IMR-90 (cell line): ENCODE measurements around the gene GBP7. TPM values are rescaled to one million over a fixed set of nuclear protein-coding genes. Genes with fewer than 3 reads are reported as not detected.
"Not testable (repeated sequence)": the region's sequence is repeated elsewhere in the genome, so short reads cannot be mapped to it uniquely, and the experiment has no call there.

Experiments used
- ATAC-seq: fragments of 200-7000 bp; cut with Tn5 transposase; 2 replicates; pipeline ENCODE4 v1.9.1; 2020; ENCODE audit warnings: low read depth, mild to moderate bottlenecking, moderate library complexity
- BruUV-seq: library from RNA; stranded (reverse); fragments of 400-500 nt; replicated peaks from 2 replicates; lab custom pipeline; 2021; lab: Mats Ljungman, UMichigan
- CTCF ChIA-PET: fragments of 300-600 bp; formaldehyde crosslinking; extraction: SDS; loops from one replicate; lab custom pipeline; 2021; ENCODE audit warnings: antibody characterized with exemption; lab: Yijun Ruan, JAX
- POLR2A ChIA-PET: fragments of 300-600 bp; sonication (Branson Sonifier 250); formaldehyde crosslinking; loops from one replicate; lab custom pipeline; 2022; ENCODE audit warnings: antibody characterized with exemption; ENCODE audit not compliant: unreplicated experiment; lab: Charles Lee
- DNase-seq: peaks from one replicate; pipeline ENCODE4 v3.0.0; 2013
- H2AFZ ChIP-seq: replicated peaks from 2 replicates; pipeline ENCODE3; 2013; ENCODE audit warnings: low read length, mild to moderate bottlenecking; ENCODE audit not compliant: poor library complexity
- H2AK5ac ChIP-seq: 2 replicates; pipeline ENCODE4 v1.6.1; 2013; ENCODE audit warnings: low read depth, low read length, inconsistent platforms
- H2AK9ac ChIP-seq: replicated peaks from 2 replicates; pipeline ENCODE3; 2013; ENCODE audit warnings: mild to moderate bottlenecking, low read depth, low read length, moderate library complexity; ENCODE audit not compliant: poor library complexity
- H2BK120ac ChIP-seq: 2 replicates; pipeline ENCODE4 v1.6.1; 2013; ENCODE audit warnings: low read depth, low read length, inconsistent platforms
- H2BK15ac ChIP-seq: 3 replicates; pipeline ENCODE4 v1.6.1; 2013; ENCODE audit warnings: low read depth, low read length, inconsistent platforms
- H2BK20ac ChIP-seq: 2 replicates; pipeline ENCODE4 v1.6.1; 2013; ENCODE audit warnings: low read depth, mild to moderate bottlenecking, inconsistent platforms, low read length, moderate library complexity
- H2BK5ac ChIP-seq: 2 replicates; pipeline ENCODE4 v1.6.1; 2013; ENCODE audit warnings: mild to moderate bottlenecking, low read depth, low read length, inconsistent platforms; ENCODE audit not compliant: poor library complexity, severe bottlenecking
- H3K14ac ChIP-seq: replicated peaks from 2 replicates; pipeline ENCODE4 v1.6.1; 2013; ENCODE audit warnings: low read depth, low read length, inconsistent platforms
- H3K18ac ChIP-seq: 2 replicates; pipeline ENCODE4 v1.6.1; 2013; ENCODE audit warnings: low read depth, low read length, control low read depth
- H3K23ac ChIP-seq: 2 replicates; pipeline ENCODE4 v1.6.1; 2013; ENCODE audit warnings: low read depth, low read length, inconsistent platforms
- H3K27ac ChIP-seq: 2 replicates; pipeline ENCODE4 v1.5.1; 2013; ENCODE audit warnings: mild to moderate bottlenecking, control low read depth, low read length; ENCODE audit not compliant: insufficient read depth
- H3K27me3 ChIP-seq: 2 replicates; pipeline ENCODE4 v1.6.1; 2013; ENCODE audit warnings: low read length; ENCODE audit not compliant: control insufficient read depth, insufficient read depth
- H3K36me3 ChIP-seq: 2 replicates; pipeline ENCODE4 v1.6.1; 2013; ENCODE audit warnings: low read length, mixed read lengths; ENCODE audit not compliant: control insufficient read depth, insufficient read depth
- H3K4ac ChIP-seq: 2 replicates; pipeline ENCODE4 v1.6.1; 2013; ENCODE audit warnings: low read depth, low read length, inconsistent platforms
- H3K4me1 ChIP-seq: 2 replicates; pipeline ENCODE4 v1.6.1; 2013; ENCODE audit warnings: low read length, mixed read lengths; ENCODE audit not compliant: control insufficient read depth, insufficient read depth
- H3K4me2 ChIP-seq: 2 replicates; pipeline ENCODE4 v1.6.1; 2013; ENCODE audit warnings: low read depth, mild to moderate bottlenecking, control low read depth, low read length, moderate library complexity
- H3K4me3 ChIP-seq: 2 replicates; pipeline ENCODE4 v1.5.1; 2013; ENCODE audit warnings: low read depth, mild to moderate bottlenecking, control low read depth, low read length, moderate library complexity; ENCODE audit not compliant: insufficient read depth
- H3K56ac ChIP-seq: 2 replicates; pipeline ENCODE4 v1.6.1; 2013; ENCODE audit warnings: low read length, inconsistent platforms; ENCODE audit not compliant: insufficient read depth; ENCODE audit errors: extremely low read depth
- H3K79me1 ChIP-seq, 2 experiments: 2 replicates each; pipeline ENCODE4 v1.6.1; 2013; ENCODE audit warnings: low read length in 2 of 2, inconsistent platforms in 1 of 2, low read depth in 1 of 2
- H3K9ac ChIP-seq: 2 replicates; pipeline ENCODE4 v1.6.1; 2013; ENCODE audit warnings: low read depth, low read length, control low read depth
- H3K9me1 ChIP-seq: 2 replicates; pipeline ENCODE4 v1.6.1; 2013; ENCODE audit warnings: low read length, inconsistent platforms; ENCODE audit not compliant: insufficient read depth
- H3K9me3 ChIP-seq: 2 replicates; pipeline ENCODE4 v1.6.1; 2013; ENCODE audit warnings: low read length; ENCODE audit not compliant: control insufficient read depth, insufficient read depth
- H4K20me1 ChIP-seq: 2 replicates; pipeline ENCODE4 v1.6.1; 2013; ENCODE audit warnings: low read length, inconsistent platforms; ENCODE audit not compliant: insufficient read depth
- H4K5ac ChIP-seq: 2 replicates; pipeline ENCODE4 v1.6.1; 2013; ENCODE audit warnings: mild to moderate bottlenecking, low read depth, low read length, control low read depth
- H4K8ac ChIP-seq, 2 experiments: 2 replicates each; pipeline ENCODE4 v1.6.1; 2013; ENCODE audit warnings: low read depth in 2 of 2, low read length in 2 of 2, control low read depth in 1 of 2, inconsistent platforms in 1 of 2
- H4K91ac ChIP-seq: 2 replicates; pipeline ENCODE4 v1.6.1; 2013; ENCODE audit warnings: low read depth, low read length, inconsistent platforms; ENCODE audit not compliant: insufficient read depth
- MAFK ChIP-seq: IDR thresholded peaks from 2 replicates; pipeline ENCODE4 v1.6.1; 2012; ENCODE audit warnings: low read depth, low read length, improper control_type of control experiment
- WGBS, 2 experiments: methylation state at CpG; one replicate each; pipeline versions ENCODE4 v1.1.5 to v1.1.7; 2013; ENCODE audit warnings: missing lambda C conversion rate in 2 of 2; ENCODE audit not compliant: insufficient read length in 1 of 2; ENCODE audit errors: extremely low coverage in 2 of 2; 5-methylcytosine and 5-hydroxymethylcytosine counted together
- dilution Hi-C: fragments of 300-500 bp; cut with HindIII; formaldehyde crosslinking; loops from one replicate; pipeline ENCODE4 v1.14.3; 2018; ENCODE audit warnings: low sequenced_read_pairs; ENCODE audit not compliant: unreplicated experiment
- in situ Hi-C: fragments of 300-500 bp; cut with MboI; formaldehyde crosslinking; loops from 3 replicates; pipeline ENCODE4 v1.14.3; 2019; ENCODE audit warnings: low sequenced_read_pairs, inconsistent platforms, mixed read lengths
- intact Hi-C: fragments of 100-400 bp; cut with micrococcal nuclease; formaldehyde crosslinking; loops from 2 replicates; pipeline ENCODE4 v1.10.0; 2022
- polyA plus RNA-seq, 3 experiments: library from polyadenylated mRNA; depleted of rRNA; stranded (reverse); fragments of >200 nt; gene quantifications; 2 replicates each; pipeline ENCODE4 v1.2.3, GENCODE V29; 2012; ENCODE audit warnings: low replicate concordance in 1 of 3
- total RNA-seq: library from RNA; depleted of rRNA; stranded (reverse); fragments of >200 nt; gene quantifications from 2 replicates; pipeline ENCODE4 v1.2.3, GENCODE V29; 2012

The GBP7 gene
- total and polyA plus RNA-seq, 2 of the 4 experiments (the other 2 are of a cell fraction): not detected

- H2BK20ac ChIP-seq, H3K23ac ChIP-seq, H3K18ac ChIP-seq, H3K4ac ChIP-seq, H2BK120ac ChIP-seq, H3K4me1 ChIP-seq, BruUV-seq, H4K8ac ChIP-seq, H3K56ac ChIP-seq, H3K36me3 ChIP-seq, dilution Hi-C loops, H4K5ac ChIP-seq, H3K9me3 ChIP-seq, H3K14ac ChIP-seq, H2AK5ac ChIP-seq, ATAC-seq, H2AFZ ChIP-seq, H3K4me3 ChIP-seq, H2AK9ac ChIP-seq, intact Hi-C loops, H2BK15ac ChIP-seq, H3K9me1 ChIP-seq, H3K27ac ChIP-seq, H4K91ac ChIP-seq, H3K9ac ChIP-seq, in situ Hi-C loops, H3K79me1 ChIP-seq, POLR2A ChIA-PET, H2BK5ac ChIP-seq, H3K27me3 ChIP-seq, H4K20me1 ChIP-seq, DNase-seq, H3K4me2 ChIP-seq: not testable (repeated sequence)
- no CpG with 5 or more reads among the region's 3 CpGs for WGBS, 2 experiments
- CTCF ChIA-PET: interaction anchor here (0.7 kb wide), 1 partner anchor 10 kb away, joined by 3 read pairs; no protein-coding TSS in a partner anchor
- TF ChIP-seq MAFK: peak; percentile 64
Measured at GRCh38 chr1:89218941-89219340, 43.1 kb upstream of the GBP7 start.
